HG02973 (cell line): ENCODE measurements around the gene IGSF9B.

Experiments
- ATAC-seq: cut with Tn5 transposase; IDR thresholded peaks from one replicate; pipeline ENCODE4 v1.9.1; 2021; ENCODE audit warnings: moderate library complexity; ENCODE audit not compliant: unreplicated experiment

Gene IGSF9B

DNA sequence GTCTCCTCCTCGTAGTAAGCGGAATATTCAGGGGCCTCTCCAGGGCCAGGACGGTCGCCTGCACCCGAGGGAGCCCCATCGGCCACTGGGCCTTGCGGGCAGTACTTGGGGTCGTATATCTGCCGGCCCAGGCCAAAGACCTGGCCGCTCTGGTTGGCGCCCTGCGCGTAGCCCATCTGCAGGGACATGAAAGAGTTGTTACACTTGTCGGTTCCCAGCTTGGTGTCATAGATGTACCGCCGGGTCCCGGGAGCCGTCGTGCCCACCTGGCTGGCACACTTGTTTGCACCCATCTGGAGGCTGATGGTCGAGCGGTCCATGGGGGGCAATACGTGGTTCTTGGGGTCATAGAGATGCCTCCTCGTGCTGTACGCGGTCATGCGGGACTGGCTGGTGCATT, 92.0 kb downstream of the IGSF9B start:
- ATAC-seq = no peak

DNA sequence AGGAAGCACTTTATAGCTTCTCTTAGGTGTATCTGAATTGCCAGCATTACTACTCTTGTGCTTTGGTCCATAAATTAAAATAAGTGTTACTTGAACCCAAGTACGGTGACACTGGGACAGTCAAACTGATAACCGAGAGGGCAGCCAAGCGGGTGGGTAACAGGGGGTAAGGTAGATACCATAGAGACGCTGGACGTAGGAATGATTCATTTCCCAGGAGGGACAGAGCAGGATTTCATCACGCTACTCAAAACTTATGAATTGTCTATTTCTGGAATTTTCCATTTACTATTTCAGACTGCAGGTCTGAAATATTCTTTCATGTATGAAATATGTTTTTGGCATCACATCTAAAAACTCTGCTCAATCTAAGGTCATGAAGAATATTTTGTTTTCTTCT, 96.6 kb downstream of the IGSF9B start:
- no peak for ATAC-seq
